HepG2 (cell line): Measurements from ENCODE around the gene UBE4A. TPM values are rescaled to one million over a fixed set of nuclear protein-coding genes. Genes with fewer than 3 reads are reported as not detected.
A peak's percentile ranks its signal among the peaks of the same experiment; 100 is the strongest.

ENCODE experiments used
- ARID4A ChIP-seq: sonication (generic); formaldehyde crosslinking; IDR thresholded peaks from 2 replicates; pipeline ENCODE4 v1.5.0; 2020; ENCODE audit warnings: mild to moderate bottlenecking, missing genetic modification reagents, borderline replicate concordance
- GMEB1 ChIP-seq: sonication (generic); formaldehyde crosslinking; IDR thresholded peaks from 2 replicates; pipeline ENCODE4 v1.5.1; 2020; ENCODE audit warnings: missing genetic modification reagents, mild to moderate bottlenecking, borderline replicate concordance
- HES4 ChIP-seq: sonication (generic); formaldehyde crosslinking; IDR thresholded peaks from 2 replicates; pipeline ENCODE4 v1.9.0; 2021; ENCODE audit warnings: mild to moderate bottlenecking, missing genetic modification reagents, borderline replicate concordance
- HMG20B ChIP-seq: conservative IDR thresholded peaks from 2 replicates; pipeline ENCODE4 v1.6.1; 2016; ENCODE audit warnings: missing genetic modification reagents, missing compliant biosample characterization
- NCOA2 ChIP-seq: sonication (generic); formaldehyde crosslinking; IDR thresholded peaks from 2 replicates; pipeline ENCODE4 v1.8.0; 2022; ENCODE audit warnings: inconsistent platforms
- PBX2 ChIP-seq: IDR thresholded peaks from 2 replicates; pipeline ENCODE4 v1.6.1; 2016; ENCODE audit warnings: control low read depth
- PCBP1 ChIP-seq: fragments of 200-400 bp; formaldehyde crosslinking; IDR thresholded peaks from 2 replicates; pipeline ENCODE4 v1.6.1; 2017; ENCODE audit warnings: mild to moderate bottlenecking, low read depth, low read length, borderline replicate concordance
- REPIN1 ChIP-seq: sonication (generic); formaldehyde crosslinking; IDR thresholded peaks from 2 replicates; pipeline ENCODE4 v1.8.0; 2022; ENCODE audit warnings: missing genetic modification reagents, low read depth, mild to moderate bottlenecking, borderline replicate concordance
- TFAP4 ChIP-seq: sonication (generic); IDR thresholded peaks from 2 replicates; pipeline ENCODE4 v1.6.1; 2016; ENCODE audit warnings: low read depth, borderline replicate concordance
- ZBTB34 ChIP-seq: sonication (generic); formaldehyde crosslinking; IDR thresholded peaks from 2 replicates; pipeline ENCODE4 v1.8.0; 2022; ENCODE audit warnings: mild to moderate bottlenecking, missing genetic modification reagents
- ZFP36L2 ChIP-seq: sonication (generic); formaldehyde crosslinking; IDR thresholded peaks from 2 replicates; pipeline ENCODE4 v1.4.0; 2020; ENCODE audit warnings: missing genetic modification reagents
- ZNF138 ChIP-seq: sonication (generic); formaldehyde crosslinking; IDR thresholded peaks from 2 replicates; pipeline ENCODE4 v1.5.0; 2020; ENCODE audit warnings: mild to moderate bottlenecking, low read depth, missing genetic modification reagents
- ZNF30 ChIP-seq: sonication (generic); formaldehyde crosslinking; IDR thresholded peaks from 2 replicates; pipeline ENCODE4 v1.5.0; 2020; ENCODE audit warnings: mild to moderate bottlenecking, missing genetic modification reagents
- ZNF574 ChIP-seq: sonication (generic); formaldehyde crosslinking; IDR thresholded peaks from 2 replicates; pipeline ENCODE4 v1.4.0; 2020; ENCODE audit warnings: missing genetic modification reagents
- ZNF703 ChIP-seq: sonication (generic); formaldehyde crosslinking; IDR thresholded peaks from 2 replicates; pipeline ENCODE4 v1.5.1; 2020; ENCODE audit warnings: missing genetic modification reagents, mild to moderate bottlenecking, moderate library complexity, borderline replicate concordance
- ZNF788 ChIP-seq: sonication (generic); formaldehyde crosslinking; IDR thresholded peaks from 2 replicates; pipeline ENCODE4 v1.5.0; 2020; ENCODE audit warnings: mild to moderate bottlenecking, missing genetic modification reagents, borderline replicate concordance
- polyA plus RNA-seq, 8 experiments: library from polyadenylated mRNA; depleted of rRNA in 3 of 8; stranded (reverse) in 7 of 8; unstranded in 1 of 8; fragments of >200 nt; fragmentation: Illumina TruSeq in 4 of 8; extraction: Trizol in 4 of 8; gene quantifications; 2 replicates each; pipeline versions ENCODE4 v1.2.1 to v1.2.3, GENCODE V29; 2011 to 2016; ENCODE audit warnings: low read depth in 4 of 8, missing spikeins in 1 of 8, mixed read lengths in 1 of 8; ENCODE audit not compliant: insufficient read depth in 1 of 8
- total RNA-seq, 5 experiments: library from RNA; depleted of rRNA; stranded (reverse); fragments of >200 nt; fragmentation: Illumina TruSeq; extraction: Trizol; gene quantifications; 2 replicates each; pipeline ENCODE4 v1.2.3, GENCODE V29; 2016; ENCODE audit warnings: low read depth in 1 of 5

The UBE4A gene
- total and polyA plus RNA-seq, 2 of the 13 experiments (the other 11 are each of a cell fraction or from before 2014, with no cell fraction given), result 15.1 to 32.7 TPM

GRCh38 chr11:118314988-118315411 lies 44.4 kb upstream of the UBE4A start (continued):
- TF ChIP-seq GMEB1 (no peak), NCOA2 (CRISPR knock-in tag) (no peak), PBX2 (CRISPR knock-in tag) (no peak), TFAP4 (no peak), ZNF574 (CRISPR knock-in tag) (no peak), ZNF703 (CRISPR knock-in tag) (peak; percentile 46; the same call in 1 of the 2 replicates), HMG20B (CRISPR knock-in tag) (0 out of 2 replicates have a peak, but pooled peaks have one; percentile 41), ZFP36L2 (CRISPR knock-in tag) (no peak), ZBTB34 (no peak), REPIN1 (CRISPR knock-in tag) (no peak), ZNF138 (CRISPR knock-in tag) (no peak), HES4 (no peak), ZNF30 (CRISPR knock-in tag) (no peak), PCBP1 (no peak), ZNF788 (CRISPR knock-in tag) (no peak), ARID4A (CRISPR knock-in tag) (no peak)
